GM19099 (cell line): ENCODE data around the gene MS4A7.

ENCODE experiments used
- POLR2A ChIP-seq: IDR thresholded peaks from 3 replicates; pipeline ENCODE4 v1.6.1; 2011; ENCODE audit warnings: low read depth; ENCODE audit not compliant: insufficient read length; ENCODE audit errors: extremely low read depth

MS4A7 gene

DNA sequence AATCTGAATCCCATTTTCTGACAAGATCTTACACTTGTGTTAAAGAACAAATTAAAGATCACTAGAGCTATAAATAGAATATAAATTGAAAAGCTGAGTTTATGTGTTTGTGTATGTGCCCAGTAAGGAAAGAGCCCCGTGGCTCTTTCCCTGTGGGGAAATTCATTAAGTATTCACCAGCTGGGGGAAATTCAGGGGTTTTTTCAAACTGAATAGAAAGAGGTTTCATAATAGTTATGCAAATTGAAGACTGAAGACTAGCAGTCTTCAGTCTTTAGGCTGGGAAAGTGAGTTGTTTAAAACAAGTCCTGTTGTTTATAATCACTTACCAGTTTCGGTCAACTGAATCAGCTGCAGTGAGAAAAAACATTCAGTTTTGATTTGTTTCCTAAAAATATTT lies 11.3 kb upstream of the MS4A7 start:
- no peak for TF ChIP-seq POLR2A

DNA sequence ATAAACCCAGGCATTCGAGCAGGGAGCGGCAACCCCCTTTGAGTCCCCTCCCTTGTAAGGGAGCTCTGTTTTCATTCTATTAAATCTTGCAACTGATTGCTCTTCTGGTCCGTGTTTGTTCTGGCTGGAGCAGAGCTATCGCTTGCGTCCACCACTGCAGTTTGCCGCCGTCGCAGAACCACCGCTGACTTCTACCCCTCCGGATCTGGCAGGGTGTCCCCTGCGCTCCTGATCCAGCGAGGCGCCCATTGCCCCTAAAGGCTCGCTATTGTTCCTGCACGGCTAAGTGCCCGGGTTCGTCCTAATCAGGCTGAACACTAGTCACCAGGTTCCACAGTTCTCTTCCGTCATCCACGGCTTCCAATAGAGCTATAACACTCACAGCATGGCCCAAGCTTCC lies 10.4 kb upstream of the MS4A7 start:
- TF ChIP-seq POLR2A, result no peak

DNA sequence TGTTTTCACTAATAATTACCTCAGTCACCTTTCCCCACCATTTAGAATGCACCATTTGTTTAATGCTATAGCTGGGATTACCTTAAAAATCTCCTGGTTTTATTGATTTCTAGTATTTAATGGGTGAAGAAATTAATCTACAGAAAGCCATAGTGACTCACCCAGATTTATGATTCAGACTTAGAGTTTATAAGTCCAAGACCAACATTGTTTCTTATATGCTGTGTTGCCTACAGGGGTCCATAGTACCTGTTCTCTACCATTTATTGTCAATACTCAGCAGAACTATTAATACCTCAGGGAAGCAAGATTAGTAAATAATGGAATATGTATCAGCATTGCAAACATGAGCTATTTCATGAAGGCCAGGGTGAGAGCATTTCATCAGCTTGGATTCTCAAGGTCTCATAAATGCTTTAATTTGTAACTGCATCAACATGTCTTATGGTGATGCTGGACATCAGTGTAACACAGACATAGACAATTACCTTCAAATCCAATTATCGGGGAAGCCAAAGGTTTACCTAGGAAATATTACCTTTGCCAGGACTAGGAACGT lies 8.0 kb upstream of the MS4A7 start:
- TF ChIP-seq POLR2A, result no peak

DNA sequence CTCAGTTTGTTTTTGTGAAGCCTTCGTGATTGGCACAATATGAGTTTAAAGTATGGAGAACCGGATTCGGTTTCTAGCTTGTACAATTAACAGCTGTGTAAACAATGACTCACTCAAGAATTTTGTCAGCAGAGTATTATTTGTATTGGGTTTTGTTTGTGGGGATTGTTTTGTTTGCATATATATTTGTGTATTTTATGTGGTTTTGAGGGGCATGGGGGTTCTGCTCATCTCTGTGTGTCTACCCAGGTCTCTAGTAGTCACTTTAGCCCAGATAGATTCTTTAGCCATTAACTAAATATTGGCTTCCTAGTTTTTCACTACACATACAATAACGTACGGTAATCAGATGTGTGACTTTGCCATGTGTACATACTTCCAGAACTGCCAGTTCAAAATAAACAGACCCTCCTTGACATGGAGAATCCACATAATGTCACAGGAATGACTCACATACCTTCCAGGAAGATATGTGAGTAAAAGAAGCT lies 7.5 kb upstream of the MS4A7 start:
- no peak for TF ChIP-seq POLR2A

- TF ChIP-seq POLR2A, result no peak
Measured at GRCh38 chr11:60371386-60371785, 6.9 kb upstream of the MS4A7 start.

DNA sequence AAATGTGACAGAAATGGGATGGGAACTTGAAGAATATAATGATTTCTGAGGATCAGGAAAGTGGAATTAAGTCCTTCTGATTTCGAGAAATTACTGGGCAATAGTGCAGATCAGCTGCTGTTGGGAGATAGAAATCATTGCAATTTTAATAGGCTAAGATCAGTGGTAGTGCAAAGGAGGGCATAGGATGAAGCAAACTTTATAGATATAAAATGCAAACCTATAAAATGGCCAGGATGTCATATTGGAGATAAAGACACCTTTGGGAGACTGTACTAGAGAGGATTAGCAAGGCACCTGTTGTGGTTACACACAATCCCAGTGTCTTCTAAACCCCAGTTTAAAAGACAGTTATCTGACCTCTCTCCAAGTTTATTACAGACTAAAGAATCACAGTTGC lies 6.5 kb upstream of the MS4A7 start:
- TF ChIP-seq POLR2A, result no peak

DNA sequence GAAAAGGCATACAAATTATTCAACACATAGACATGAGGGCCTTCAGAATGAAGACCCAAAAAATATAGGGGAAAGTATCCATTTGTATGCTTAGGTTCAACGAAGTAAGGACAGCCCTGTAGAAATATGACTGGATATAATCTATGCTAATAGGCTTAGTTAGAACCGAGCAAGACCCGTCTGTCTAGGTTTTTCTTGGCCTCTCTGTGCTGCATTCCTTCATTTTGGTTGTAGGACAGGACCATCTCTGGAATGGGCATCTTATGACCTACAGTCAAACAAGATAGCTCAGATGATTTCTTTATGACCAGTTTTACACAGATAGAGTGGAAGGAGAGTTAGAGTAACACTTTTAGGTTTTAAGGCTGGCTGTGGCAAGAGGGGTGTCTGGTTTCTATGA lies 5.6 kb upstream of the MS4A7 start:
- TF ChIP-seq POLR2A, result no peak

DNA sequence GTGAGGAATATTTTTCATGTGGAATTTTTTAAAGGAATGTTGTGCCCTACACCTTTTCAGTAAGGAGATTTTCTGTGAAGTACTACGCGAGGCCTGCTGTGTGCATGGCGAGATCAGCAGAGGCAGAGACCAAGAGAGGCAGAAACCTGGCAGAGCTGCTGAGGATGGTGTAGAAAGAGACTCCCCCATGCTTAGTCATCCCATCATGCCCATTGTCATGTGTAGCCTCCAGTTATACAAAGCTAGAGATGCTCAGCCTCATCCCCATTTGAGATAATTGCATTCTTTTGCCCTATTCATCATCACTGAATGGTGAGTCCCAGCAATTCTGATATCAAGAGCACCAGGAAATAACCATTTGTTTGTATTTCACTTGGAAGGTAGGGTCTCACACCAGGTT lies 3.0 kb upstream of the MS4A7 start:
- no peak for TF ChIP-seq POLR2A

GRCh38 chr11:60376601-60377000 lies 1.7 kb upstream of the MS4A7 start:
- no peak for TF ChIP-seq POLR2A

- TF ChIP-seq POLR2A, result no peak
Measured at GRCh38 chr11:60377401-60378136, 763 bp upstream of the MS4A7 start.

DNA sequence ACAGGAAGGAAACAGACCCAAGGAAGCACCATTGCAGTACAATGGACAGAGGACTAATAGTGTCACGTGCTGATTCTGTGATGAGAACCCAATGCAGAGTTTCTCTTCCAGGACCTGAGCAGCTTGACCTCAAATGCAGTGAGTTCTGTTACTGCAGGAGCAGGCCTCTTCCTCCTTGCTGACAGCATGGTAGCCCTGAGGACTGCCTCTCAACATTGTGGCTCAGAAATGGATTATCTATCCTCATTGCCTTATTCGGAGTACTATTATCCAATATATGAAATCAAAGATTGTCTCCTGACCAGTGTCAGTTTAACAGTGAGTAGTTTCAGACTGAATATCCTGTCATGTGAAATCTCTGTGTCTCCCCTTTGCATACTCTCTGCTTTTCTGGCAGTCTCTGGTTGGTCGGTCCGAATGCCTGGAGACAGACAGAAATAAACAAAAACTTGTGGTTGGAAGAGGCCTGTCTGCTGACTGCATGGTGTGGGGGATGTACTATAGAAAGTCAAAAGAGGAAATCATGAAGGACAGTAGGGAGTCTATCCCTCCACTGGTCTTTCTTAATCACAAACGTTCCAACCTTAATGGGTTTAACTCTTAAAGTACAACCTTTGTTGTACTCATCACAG lies 11.1 kb downstream of the MS4A7 start:
- TF ChIP-seq POLR2A, result no peak

GRCh38 chr11:60390419-60390818 lies 12.1 kb downstream of the MS4A7 start:
- TF ChIP-seq POLR2A, result no peak

DNA sequence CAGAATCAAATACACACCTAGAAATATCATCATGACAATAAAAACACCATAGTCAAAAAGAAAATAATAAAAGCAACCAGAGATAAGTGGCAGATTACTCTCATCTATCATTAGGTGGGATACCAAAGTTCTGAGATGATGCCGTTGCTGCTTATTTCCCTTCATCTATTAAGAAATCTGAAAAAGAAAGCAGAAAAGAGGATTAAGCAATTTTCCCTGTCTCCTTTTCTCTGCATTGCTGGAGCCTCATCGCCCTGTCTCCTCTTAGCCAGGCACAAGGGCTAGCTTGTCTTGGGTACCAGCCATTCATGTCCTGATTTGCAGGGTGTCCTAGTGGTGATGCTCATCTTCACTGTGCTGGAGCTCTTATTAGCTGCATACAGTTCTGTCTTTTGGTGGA lies 14.0 kb downstream of the MS4A7 start:
- no peak for TF ChIP-seq POLR2A

DNA sequence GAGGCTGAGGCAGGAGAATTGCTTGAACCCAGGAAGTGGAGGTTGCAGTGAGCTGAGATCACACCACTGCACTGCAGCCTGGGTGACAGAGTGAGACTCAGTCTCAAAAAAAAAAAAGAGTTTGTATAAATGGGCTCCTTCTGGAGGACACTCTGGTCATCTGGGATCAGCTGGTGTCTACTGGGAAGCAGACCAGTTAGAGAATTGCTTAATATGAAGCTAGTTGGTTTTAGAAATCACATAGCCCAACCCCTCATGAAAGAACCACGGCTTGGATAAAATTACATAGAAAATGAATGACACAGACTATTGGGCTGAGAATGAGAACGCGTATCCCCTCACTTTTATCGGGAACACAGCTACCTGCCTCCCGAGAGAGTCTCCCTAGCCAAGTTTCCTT lies 14.7 kb downstream of the MS4A7 start:
- TF ChIP-seq POLR2A, result no peak

- no peak for TF ChIP-seq POLR2A
Measured at GRCh38 chr11:60394666-60395380, 16.5 kb downstream of the MS4A7 start.
